HG03342 (cell line): ENCODE results near the gene ZNF556.

ENCODE experiments used
- ATAC-seq: cut with Tn5 transposase; IDR thresholded peaks from one replicate; pipeline ENCODE4 v1.9.1; 2021; ENCODE audit warnings: mild to moderate bottlenecking, moderate library complexity; ENCODE audit not compliant: unreplicated experiment

ZNF556 gene

GRCh38 chr19:2867025-2867991, at the start of gene ZNF556:
ZNF556 (plus strand) TSS chr19:2867335; CDS start chr19:2867422, 87 bp downstream.
- ATAC-seq: no peak

GRCh38 chr19:2819540-2820111, 47.5 kb upstream of the ZNF556 start, which contains the start of gene ZNF554:
ZNF554 (plus strand) TSS chr19:2819868; CDS start chr19:2820072, 204 bp downstream.
- ATAC-seq: peak; percentile 89

GRCh38 chr19:2820112-2820702, 46.9 kb upstream of the ZNF556 start:
- no peak for ATAC-seq

GRCh38 chr19:2822846-2823245, 44.3 kb upstream of the ZNF556 start:
- no peak for ATAC-seq

GRCh38 chr19:2823646-2824045, 43.5 kb upstream of the ZNF556 start:
- no peak for ATAC-seq

- ATAC-seq: no peak
Observed at GRCh38 chr19:2824129-2824528, 43.0 kb upstream of the ZNF556 start.

- no peak for ATAC-seq
Observed at GRCh38 chr19:2827022-2827421, 40.1 kb upstream of the ZNF556 start.

- no peak for ATAC-seq
Observed at GRCh38 chr19:2827840-2828489, 39.2 kb upstream of the ZNF556 start.

- no peak for ATAC-seq
Observed at GRCh38 chr19:2834294-2834871, 32.8 kb upstream of the ZNF556 start.

- ATAC-seq: no peak
Observed at GRCh38 chr19:2837430-2837829, 29.7 kb upstream of the ZNF556 start.

- peak; percentile 75 for ATAC-seq
Observed at GRCh38 chr19:2840794-2841791, 26.0 kb upstream of the ZNF556 start, which contains the start of gene ZNF555. ZNF555 (plus strand) TSS chr19:2841475; CDS start chr19:2841573, 98 bp downstream.

- ATAC-seq: no peak
Observed at GRCh38 chr19:2841855-2842574, 25.1 kb upstream of the ZNF556 start.

GRCh38 chr19:2845107-2845506, 22.0 kb upstream of the ZNF556 start:
- ATAC-seq: no peak

GRCh38 chr19:2846180-2846894, 20.8 kb upstream of the ZNF556 start:
- ATAC-seq: no peak

GRCh38 chr19:2847507-2847906, 19.6 kb upstream of the ZNF556 start:
- ATAC-seq: no peak

- ATAC-seq: no peak
Observed at GRCh38 chr19:2848616-2849015, 18.5 kb upstream of the ZNF556 start.

- no peak for ATAC-seq
Observed at GRCh38 chr19:2850256-2850925, 16.7 kb upstream of the ZNF556 start.

- ATAC-seq: no peak
Observed at GRCh38 chr19:2852598-2852997, 14.5 kb upstream of the ZNF556 start.
